HepG2 (cell line): ENCODE measurements around the gene HAGH. TPM values are rescaled to one million over a fixed set of nuclear protein-coding genes. Genes with fewer than 3 reads are reported as not detected.

ENCODE experiments used
- ATF7-NPFF ChIP-seq: sonication (generic); formaldehyde crosslinking; IDR thresholded peaks from 2 replicates; pipeline ENCODE4 v1.8.1; 2023; ENCODE audit warnings: mild to moderate bottlenecking, low read depth, missing genetic modification reagents, moderate library complexity
- CAMTA2 ChIP-seq: sonication (generic); formaldehyde crosslinking; IDR thresholded peaks from 2 replicates; pipeline ENCODE4 v1.4.0; 2020; ENCODE audit warnings: mild to moderate bottlenecking, missing genetic modification reagents, borderline replicate concordance
- CEBPG ChIP-seq: IDR thresholded peaks from 2 replicates; pipeline ENCODE4 v1.6.1; 2016
- CENPBD1 ChIP-seq: sonication (generic); formaldehyde crosslinking; IDR thresholded peaks from 2 replicates; pipeline ENCODE4 v1.8.0; 2022; ENCODE audit warnings: missing genetic modification reagents, low read depth, mild to moderate bottlenecking, borderline replicate concordance
- FIP1L1 ChIP-seq: fragments of 200-400 bp; formaldehyde crosslinking; IDR thresholded peaks from 2 replicates; pipeline ENCODE4 v1.6.1; 2018; ENCODE audit warnings: low read depth, mild to moderate bottlenecking, low read length, moderate library complexity, borderline replicate concordance; ENCODE audit not compliant: insufficient read depth
- FOXA1 ChIP-seq, 2 experiments: fragments of 450-650 bp in 1 of 2; sonication (generic) in 1 of 2; formaldehyde crosslinking in 1 of 2; IDR thresholded peaks; 2 replicates each; pipeline versions ENCODE4 v1.4.0 to v1.6.1; 2016 to 2020; ENCODE audit warnings: missing genetic modification reagents in 1 of 2
- HOXA3 ChIP-seq: sonication (generic); formaldehyde crosslinking; IDR thresholded peaks from 2 replicates; pipeline ENCODE4 v1.5.0; 2020; ENCODE audit warnings: missing genetic modification reagents
- KLF15 ChIP-seq: sonication (generic); formaldehyde crosslinking; IDR thresholded peaks from 2 replicates; pipeline ENCODE4 v1.8.1; 2023; ENCODE audit warnings: borderline replicate concordance, mild to moderate bottlenecking, inconsistent platforms, missing genetic modification reagents, mixed read lengths
- MIXL1 ChIP-seq: IDR thresholded peaks from 2 replicates; pipeline ENCODE4 v1.6.1; 2016
- NCOA1 ChIP-seq: sonication (generic); formaldehyde crosslinking; IDR thresholded peaks from 2 replicates; pipeline ENCODE4 v1.9.0; 2021; ENCODE audit warnings: missing genetic modification reagents
- NR2F1 ChIP-seq, 2 experiments: fragments of 450-650 bp in 1 of 2; formaldehyde crosslinking in 1 of 2; IDR thresholded peaks; 2 replicates each; pipeline versions ENCODE4 v1.5.0 to v1.6.1; 2016 to 2020; ENCODE audit warnings: mild to moderate bottlenecking in 1 of 2, missing compliant biosample characterization in 1 of 2, missing genetic modification reagents in 1 of 2, moderate library complexity in 1 of 2
- PCBP2 ChIP-seq: fragments of 200-400 bp; formaldehyde crosslinking; optimal IDR thresholded peaks from 2 replicates; pipeline ENCODE3; 2018; ENCODE audit warnings: low read length, low read depth; ENCODE audit not compliant: poor library complexity, severe bottlenecking
- PHF20 ChIP-seq: sonication (generic); formaldehyde crosslinking; IDR thresholded peaks from 2 replicates; pipeline ENCODE4 v1.5.0; 2020; ENCODE audit warnings: mild to moderate bottlenecking, missing genetic modification reagents
- POLR2A ChIP-seq, 2 experiments: IDR thresholded peaks; 2 replicates each; pipeline ENCODE4 v1.6.1; 2011; ENCODE audit warnings: low read depth in 2 of 2, low read length in 2 of 2, mild to moderate bottlenecking in 1 of 2, moderate library complexity in 1 of 2; ENCODE audit not compliant: insufficient read depth in 1 of 2
- SAP130 ChIP-seq: IDR thresholded peaks from 2 replicates; pipeline ENCODE4 v1.6.1; 2016; ENCODE audit warnings: low read depth
- TCF7 ChIP-seq: sonication (generic); IDR thresholded peaks from 2 replicates; pipeline ENCODE4 v1.6.1; 2016; ENCODE audit warnings: antibody characterized with exemption, low read depth
- ZBTB8A ChIP-seq: sonication (generic); formaldehyde crosslinking; IDR thresholded peaks from 2 replicates; pipeline ENCODE4 v1.4.0; 2020; ENCODE audit warnings: mild to moderate bottlenecking, low read depth, missing genetic modification reagents, borderline replicate concordance
- ZFP1 ChIP-seq: IDR thresholded peaks from 2 replicates; pipeline ENCODE4 v1.6.1; 2016
- ZFP36 ChIP-seq: fragments of 150-350 bp; IDR thresholded peaks from 2 replicates; pipeline ENCODE4 v1.6.1; 2018; ENCODE audit warnings: borderline replicate concordance, low read length, low read depth; ENCODE audit not compliant: partially characterized antibody
- ZNF232 ChIP-seq: sonication (generic); formaldehyde crosslinking; IDR thresholded peaks from 2 replicates; pipeline ENCODE4 v1.4.0; 2020; ENCODE audit warnings: missing genetic modification reagents, borderline replicate concordance
- ZNF7 ChIP-seq: IDR thresholded peaks from 2 replicates; pipeline ENCODE4 v1.6.1; 2016; ENCODE audit warnings: missing biosample characterization, missing genetic modification reagents
- polyA plus RNA-seq, 8 experiments: library from polyadenylated mRNA; depleted of rRNA in 3 of 8; stranded (reverse) in 7 of 8; unstranded in 1 of 8; fragments of >200 nt; fragmentation: Illumina TruSeq in 4 of 8; extraction: Trizol in 4 of 8; gene quantifications; 2 replicates each; pipeline versions ENCODE4 v1.2.1 to v1.2.3, GENCODE V29; 2011 to 2016; ENCODE audit warnings: low read depth in 4 of 8, missing spikeins in 1 of 8, mixed read lengths in 1 of 8; ENCODE audit not compliant: insufficient read depth in 1 of 8
- total RNA-seq, 5 experiments: library from RNA; depleted of rRNA; stranded (reverse); fragments of >200 nt; fragmentation: Illumina TruSeq; extraction: Trizol; gene quantifications; 2 replicates each; pipeline ENCODE4 v1.2.3, GENCODE V29; 2016; ENCODE audit warnings: low read depth in 1 of 5
- TF ChIP-seq, protein P1 (sequence below): sonication (generic); formaldehyde crosslinking; IDR thresholded peaks from 2 replicates; pipeline ENCODE4 v1.9.0; 2022; ENCODE audit warnings: low read depth, missing genetic modification reagents
- TF ChIP-seq, protein P2 (sequence below): sonication (generic); formaldehyde crosslinking; conservative IDR thresholded peaks from 2 replicates; pipeline ENCODE4 v1.4.0; 2020; ENCODE audit warnings: mild to moderate bottlenecking, missing genetic modification reagents, moderate library complexity

The HAGH gene
- total and polyA plus RNA-seq, 2 of the 13 experiments (the other 11 are each of a cell fraction or from before 2014, with no cell fraction given) = 70.4 to 95.4 TPM

DNA sequence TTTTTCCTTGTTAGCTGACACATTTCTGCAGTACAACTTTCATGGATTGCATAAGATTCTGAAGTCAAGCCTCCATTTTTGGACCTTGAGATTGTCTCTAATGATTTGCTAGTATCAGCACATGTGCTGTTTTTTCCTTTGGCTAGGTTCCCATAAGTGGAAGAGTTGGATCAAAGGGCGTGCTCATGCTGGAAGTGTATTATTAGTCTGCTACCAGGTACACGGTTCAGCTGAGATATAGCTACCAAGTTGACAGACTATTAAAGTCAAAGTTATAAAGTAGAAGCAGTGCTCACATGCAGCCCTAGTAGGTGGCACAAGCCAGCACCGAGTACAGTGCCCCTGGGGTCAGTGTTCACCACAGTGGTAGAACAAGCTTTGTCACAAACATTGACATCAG is 3.6 kb upstream of the HAGH start (continued):
- TF ChIP-seq NCOA1 (CRISPR knock-in tag) = no peak
- TF ChIP-seq HOXA3 (CRISPR knock-in tag) = no peak
- TF ChIP-seq TCF7 = no peak
- 0 out of 2 replicates have a peak, but pooled peaks have one; percentile 11 for TF ChIP-seq PHF20 (CRISPR knock-in tag)
- no peak for TF ChIP-seq ZBTB8A (CRISPR knock-in tag)
- TF ChIP-seq ATF7-NPFF = no peak
- no peak for TF ChIP-seq ZNF232 (CRISPR knock-in tag)
- TF ChIP-seq, protein P1, sequence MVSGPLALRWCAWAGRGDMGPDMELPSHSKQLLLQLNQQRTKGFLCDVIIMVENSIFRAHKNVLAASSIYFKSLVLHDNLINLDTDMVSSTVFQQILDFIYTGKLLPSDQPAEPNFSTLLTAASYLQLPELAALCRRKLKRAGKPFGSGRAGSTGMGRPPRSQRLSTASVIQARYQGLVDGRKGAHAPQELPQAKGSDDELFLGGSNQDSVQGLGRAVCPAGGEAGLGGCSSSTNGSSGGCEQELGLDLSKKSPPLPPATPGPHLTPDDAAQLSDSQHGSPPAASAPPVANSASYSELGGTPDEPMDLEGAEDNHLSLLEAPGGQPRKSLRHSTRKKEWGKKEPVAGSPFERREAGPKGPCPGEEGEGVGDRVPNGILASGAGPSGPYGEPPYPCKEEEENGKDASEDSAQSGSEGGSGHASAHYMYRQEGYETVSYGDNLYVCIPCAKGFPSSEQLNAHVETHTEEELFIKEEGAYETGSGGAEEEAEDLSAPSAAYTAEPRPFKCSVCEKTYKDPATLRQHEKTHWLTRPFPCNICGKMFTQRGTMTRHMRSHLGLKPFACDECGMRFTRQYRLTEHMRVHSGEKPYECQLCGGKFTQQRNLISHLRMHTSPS (CRISPR knock-in tag) = no peak
- no peak for TF ChIP-seq POLR2A (IDR thresholded peaks at IDR 0.05; ENCODE audit: insufficient read depth in 1 of 2, low read depth in 2 of 2, low read length in 2 of 2)
- no peak for TF ChIP-seq FOXA1 (IDR thresholded peaks at IDR 0.05)
- no peak for TF ChIP-seq FOXA1 (CRISPR knock-in tag; IDR thresholded peaks at IDR 0.05)
- peak; percentile 75 for TF ChIP-seq CEBPG (CRISPR knock-in tag)
- TF ChIP-seq MIXL1 (CRISPR knock-in tag) = 0 out of 2 replicates have a peak, but pooled peaks have one; percentile 46
- TF ChIP-seq CENPBD1 (CRISPR knock-in tag) = no peak
- TF ChIP-seq CAMTA2 (CRISPR knock-in tag) = no peak
- no peak for TF ChIP-seq ZFP1 (CRISPR knock-in tag)
- TF ChIP-seq, protein P2, sequence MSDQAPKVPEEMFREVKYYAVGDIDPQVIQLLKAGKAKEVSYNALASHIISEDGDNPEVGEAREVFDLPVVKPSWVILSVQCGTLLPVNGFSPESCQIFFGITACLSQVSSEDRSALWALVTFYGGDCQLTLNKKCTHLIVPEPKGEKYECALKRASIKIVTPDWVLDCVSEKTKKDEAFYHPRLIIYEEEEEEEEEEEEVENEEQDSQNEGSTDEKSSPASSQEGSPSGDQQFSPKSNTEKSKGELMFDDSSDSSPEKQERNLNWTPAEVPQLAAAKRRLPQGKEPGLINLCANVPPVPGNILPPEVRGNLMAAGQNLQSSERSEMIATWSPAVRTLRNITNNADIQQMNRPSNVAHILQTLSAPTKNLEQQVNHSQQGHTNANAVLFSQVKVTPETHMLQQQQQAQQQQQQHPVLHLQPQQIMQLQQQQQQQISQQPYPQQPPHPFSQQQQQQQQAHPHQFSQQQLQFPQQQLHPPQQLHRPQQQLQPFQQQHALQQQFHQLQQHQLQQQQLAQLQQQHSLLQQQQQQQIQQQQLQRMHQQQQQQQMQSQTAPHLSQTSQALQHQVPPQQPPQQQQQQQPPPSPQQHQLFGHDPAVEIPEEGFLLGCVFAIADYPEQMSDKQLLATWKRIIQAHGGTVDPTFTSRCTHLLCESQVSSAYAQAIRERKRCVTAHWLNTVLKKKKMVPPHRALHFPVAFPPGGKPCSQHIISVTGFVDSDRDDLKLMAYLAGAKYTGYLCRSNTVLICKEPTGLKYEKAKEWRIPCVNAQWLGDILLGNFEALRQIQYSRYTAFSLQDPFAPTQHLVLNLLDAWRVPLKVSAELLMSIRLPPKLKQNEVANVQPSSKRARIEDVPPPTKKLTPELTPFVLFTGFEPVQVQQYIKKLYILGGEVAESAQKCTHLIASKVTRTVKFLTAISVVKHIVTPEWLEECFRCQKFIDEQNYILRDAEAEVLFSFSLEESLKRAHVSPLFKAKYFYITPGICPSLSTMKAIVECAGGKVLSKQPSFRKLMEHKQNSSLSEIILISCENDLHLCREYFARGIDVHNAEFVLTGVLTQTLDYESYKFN (CRISPR knock-in tag) = peak; percentile 35; the same call in 1 of the 2 replicates
- TF ChIP-seq ZNF7 (CRISPR knock-in tag) = no peak
- no peak for TF ChIP-seq NR2F1 (CRISPR knock-in tag; IDR thresholded peaks at IDR 0.05)
- no peak for TF ChIP-seq PCBP2
- peak; percentile 60 for TF ChIP-seq SAP130 (CRISPR knock-in tag)
- TF ChIP-seq KLF15 (CRISPR knock-in tag) = no peak
- TF ChIP-seq FIP1L1 = no peak
- TF ChIP-seq ZFP36 = no peak
